GM20431 (cell line): Measurements from ENCODE around the gene TMEM94.

Experiments
- in situ Hi-C: fragments of 300-500 bp; cut with MseI, MboI; formaldehyde crosslinking; loops from one replicate; pipeline ENCODE4 v1.15.0; 2020; ENCODE audit warnings: low sequenced_read_pairs; ENCODE audit not compliant: unreplicated experiment

TMEM94 gene

GRCh38 chr17:75492555-75493168 lies 36.2 kb downstream of the TMEM94 start:
- in situ Hi-C loops = no loop called here

- in situ Hi-C loops = no loop called here
Measured at GRCh38 chr17:75493476-75494129, 37.2 kb downstream of the TMEM94 start.

GRCh38 chr17:75494326-75494877 lies 38.0 kb downstream of the TMEM94 start:
- in situ Hi-C loops = no loop called here

- in situ Hi-C loops = no loop called here
Measured at GRCh38 chr17:75496005-75496404, 39.6 kb downstream of the TMEM94 start.

GRCh38 chr17:75498039-75498725 lies 41.7 kb downstream of the TMEM94 start:
- in situ Hi-C loops = no loop called here

- in situ Hi-C loops = no loop called here
Measured at GRCh38 chr17:75498726-75499213, 42.3 kb downstream of the TMEM94 start.

GRCh38 chr17:75499313-75500022 lies 43.0 kb downstream of the TMEM94 start:
- in situ Hi-C loops = loop anchor here (25.0 kb wide), 1 partner anchor 87 kb away; the partner anchor contains the start of gene GRB2

- in situ Hi-C loops = loop anchor here (25.0 kb wide), 1 partner anchor 88 kb away; the partner anchor contains the start of gene GRB2
Measured at GRCh38 chr17:75500419-75501216, 44.2 kb downstream of the TMEM94 start.

GRCh38 chr17:75501378-75502071 lies 45.1 kb downstream of the TMEM94 start:
- in situ Hi-C loops = loop anchor here (25.0 kb wide), 1 partner anchor 89 kb away; the partner anchor contains the start of gene GRB2

- in situ Hi-C loops = loop anchor here (25.0 kb wide), 1 partner anchor 90 kb away; the partner anchor contains the start of gene GRB2
Measured at GRCh38 chr17:75502072-75502720, 45.8 kb downstream of the TMEM94 start.

- in situ Hi-C loops = loop anchor here (25.0 kb wide), 1 partner anchor 91 kb away; the partner anchor contains the start of gene GRB2
Measured at GRCh38 chr17:75502721-75503329, 46.4 kb downstream of the TMEM94 start.

GRCh38 chr17:75503337-75503950 lies 47.0 kb downstream of the TMEM94 start:
- in situ Hi-C loops = loop anchor here (25.0 kb wide), 1 partner anchor 91 kb away; the partner anchor contains the start of gene GRB2

- in situ Hi-C loops = loop anchor here (25.0 kb wide), 1 partner anchor 92 kb away; the partner anchor contains the start of gene GRB2
Measured at GRCh38 chr17:75503976-75504346, 47.5 kb downstream of the TMEM94 start.

GRCh38 chr17:75504347-75505151 lies 48.1 kb downstream of the TMEM94 start:
- in situ Hi-C loops = loop anchor here (25.0 kb wide), 1 partner anchor 92 kb away; the partner anchor contains the start of gene GRB2

GRCh38 chr17:75505152-75505409 lies 48.6 kb downstream of the TMEM94 start:
- in situ Hi-C loops = loop anchor here (25.0 kb wide), 1 partner anchor 93 kb away; the partner anchor contains the start of gene GRB2

- in situ Hi-C loops = loop anchor here (25.0 kb wide), 1 partner anchor 93 kb away; the partner anchor contains the start of gene GRB2
Measured at GRCh38 chr17:75505640-75506039, 49.2 kb downstream of the TMEM94 start.
